ENCODE measurements around the gene ASCL3.
A peak's percentile ranks its signal among the peaks of the same experiment; 100 is the strongest.
"Not testable (repeated sequence)": the region's sequence is repeated elsewhere in the genome, so short reads cannot be mapped to it uniquely, and the experiment has no call there.

Gene ASCL3

GRCh38 chr11:8913961-8914660 lies 28.7 kb downstream of the ASCL3 start:
- no peak overlapping the region for H2AFZ ChIP-seq (ENCODE audit: low read depth, low read length)
- H3K4me1 ChIP-seq (ENCODE audit: insufficient read depth, low read length): peaks cover 15% of the 10 kb centered on the region
- no peak overlapping the region for H3K4me3 ChIP-seq (ENCODE audit: low read length)
- H3K36me3 ChIP-seq (ENCODE audit: insufficient read depth, low read length): peaks cover 27% of the 10 kb centered on the region
- no peaks in the 10 kb centered on the region for H3K27me3 ChIP-seq (ENCODE audit: insufficient read depth, low read length)
- H3K9me3 ChIP-seq (ENCODE audit: low read length): no peaks in the 10 kb centered on the region

GRCh38 chr11:8911029-8911823 lies 31.6 kb downstream of the ASCL3 start, which contains the start of gene AKIP1:
AKIP1 (plus strand) TSS chr11:8911189; CDS start chr11:8911450, 261 bp downstream.
- Histone ChIP-seq H3K4me1 (ENCODE audit: insufficient read depth, low read length) (peaks cover 10% of the 10 kb centered on the region), H3K36me3 (ENCODE audit: insufficient read depth, low read length) (peaks cover 5% of the 10 kb centered on the region), H3K9me3 (ENCODE audit: low read length) (no peaks in the 10 kb centered on the region), H3K27me3 (ENCODE audit: insufficient read depth, low read length) (no peaks in the 10 kb centered on the region), H3K4me3 (ENCODE audit: low read length) (peak within 1 kb of the TSS; percentile 86), H2AFZ (ENCODE audit: low read depth, low read length) (peak within 1 kb of the TSS; percentile 98)

GRCh38 chr11:8910649-8911026 lies 32.2 kb downstream of the ASCL3 start:
- peaks cover 4% of the 10 kb centered on the region for H3K36me3 ChIP-seq (ENCODE audit: insufficient read depth, low read length)
- H3K4me1 ChIP-seq (ENCODE audit: insufficient read depth, low read length): peaks cover 10% of the 10 kb centered on the region
- H3K9me3 ChIP-seq (ENCODE audit: low read length): no peaks in the 10 kb centered on the region
- peak overlapping the region; percentile 86 for H3K4me3 ChIP-seq (ENCODE audit: low read length)
- peak overlapping the region; percentile 68 for H2AFZ ChIP-seq (ENCODE audit: low read depth, low read length)
- H3K27me3 ChIP-seq (ENCODE audit: insufficient read depth, low read length): no peaks in the 10 kb centered on the region

- Histone ChIP-seq H3K36me3 (ENCODE audit: insufficient read depth, low read length) (no peaks in the 10 kb centered on the region), H3K4me1 (ENCODE audit: insufficient read depth, low read length) (peaks cover 10% of the 10 kb centered on the region), H2AFZ (ENCODE audit: low read depth, low read length) (no peak overlapping the region), H3K4me3 (ENCODE audit: low read length) (no peak overlapping the region), H3K9me3 (ENCODE audit: low read length) (no peaks in the 10 kb centered on the region), H3K27me3 (ENCODE audit: insufficient read depth, low read length) (no peaks in the 10 kb centered on the region)
Observed at GRCh38 chr11:8908099-8908498, 34.7 kb downstream of the ASCL3 start.

GRCh38 chr11:8907116-8907515 lies 35.7 kb downstream of the ASCL3 start:
- H3K4me3 ChIP-seq (ENCODE audit: low read length): no peak overlapping the region
- no peaks in the 10 kb centered on the region for H3K9me3 ChIP-seq (ENCODE audit: low read length)
- no peaks in the 10 kb centered on the region for H3K27me3 ChIP-seq (ENCODE audit: insufficient read depth, low read length)
- H3K4me1 ChIP-seq (ENCODE audit: insufficient read depth, low read length): peaks cover 6% of the 10 kb centered on the region
- H3K36me3 ChIP-seq (ENCODE audit: insufficient read depth, low read length): no peaks in the 10 kb centered on the region
- no peak overlapping the region for H2AFZ ChIP-seq (ENCODE audit: low read depth, low read length)

GRCh38 chr11:8905528-8906165 lies 37.2 kb downstream of the ASCL3 start:
- no peaks in the 10 kb centered on the region for H3K9me3 ChIP-seq (ENCODE audit: low read length)
- no peaks in the 10 kb centered on the region for H3K36me3 ChIP-seq (ENCODE audit: insufficient read depth, low read length)
- H3K4me3 ChIP-seq (ENCODE audit: low read length): no peak overlapping the region

GRCh38 chr11:8899119-8899753 lies 43.6 kb downstream of the ASCL3 start:
- H2AFZ ChIP-seq (ENCODE audit: low read depth, low read length): no peak overlapping the region
- no peaks in the 10 kb centered on the region for H3K27me3 ChIP-seq (ENCODE audit: insufficient read depth, low read length)
- H3K4me3 ChIP-seq (ENCODE audit: low read length): no peak overlapping the region
- H3K36me3 ChIP-seq (ENCODE audit: insufficient read depth, low read length): no peaks in the 10 kb centered on the region
- H3K4me1 ChIP-seq (ENCODE audit: insufficient read depth, low read length): no peaks in the 10 kb centered on the region
- peaks cover 2% of the 10 kb centered on the region for H3K9me3 ChIP-seq (ENCODE audit: low read length)

More at GRCh38 chr11:8905528-8906165, 37.2 kb downstream of the ASCL3 start:
- H3K27me3 ChIP-seq (ENCODE audit: insufficient read depth, low read length): no peaks in the 10 kb centered on the region
- H3K4me1 ChIP-seq (ENCODE audit: insufficient read depth, low read length): peaks cover 5% of the 10 kb centered on the region
- H2AFZ ChIP-seq (ENCODE audit: low read depth, low read length): no peak overlapping the region

- not testable (repeated sequence) for H3K27me3 ChIP-seq (ENCODE audit: insufficient read depth, low read length); H3K9me3 ChIP-seq (ENCODE audit: low read length); H3K4me1 ChIP-seq (ENCODE audit: insufficient read depth, low read length); H3K36me3 ChIP-seq (ENCODE audit: insufficient read depth, low read length); H3K4me3 ChIP-seq (ENCODE audit: low read length); H2AFZ ChIP-seq (ENCODE audit: low read depth, low read length)
Observed at GRCh38 chr11:8891185-8891584, 51.6 kb downstream of the ASCL3 start.

Data from neuron (in vitro differentiated cells).